ENCODE results near the gene IMMP2L. TPM values are rescaled to one million over a fixed set of nuclear protein-coding genes. Genes with fewer than 3 reads are reported as not detected.

The IMMP2L gene
- total RNA-seq, 1 donor from 2014 or later = 29.7 TPM

- no peaks in the 10 kb centered on the region for H3K27me3 Mint-ChIP-seq
- peaks cover 1% of the 10 kb centered on the region for H3K36me3 Mint-ChIP-seq (ENCODE audit: insufficient read depth)
- H3K27ac Mint-ChIP-seq = no peak overlapping the region
- DNase-seq (ENCODE audit: low spot score, unreplicated experiment) = no peak
- no peaks in the 10 kb centered on the region for H3K4me1 Mint-ChIP-seq (ENCODE audit: low read depth)
- no peaks in the 10 kb centered on the region for H3K9me3 Mint-ChIP-seq (ENCODE audit: low read depth)
- no peak overlapping the region for H3K4me3 Mint-ChIP-seq (ENCODE audit: low read depth)
- TF ChIP-seq CTCF (IDR thresholded peaks at IDR 0.05; ENCODE audit: unreplicated experiment) = no peak
These were observed 707.6 kb downstream of the IMMP2L start for GRCh38 chr7:110854651-110855050.

GRCh38 chr7:110854166-110854565, 708.1 kb downstream of the IMMP2L start:
- H3K36me3 Mint-ChIP-seq (ENCODE audit: insufficient read depth) = peaks cover 1% of the 10 kb centered on the region

GRCh38 chr7:110853263-110853662, 709.0 kb downstream of the IMMP2L start:
- H3K27me3 Mint-ChIP-seq = no peaks in the 10 kb centered on the region
- H3K4me3 Mint-ChIP-seq (ENCODE audit: low read depth) = no peak overlapping the region
- H3K4me1 Mint-ChIP-seq (ENCODE audit: low read depth) = no peaks in the 10 kb centered on the region
- no peak for DNase-seq (ENCODE audit: low spot score, unreplicated experiment)
- TF ChIP-seq CTCF (IDR thresholded peaks at IDR 0.05; ENCODE audit: unreplicated experiment) = no peak
- H3K36me3 Mint-ChIP-seq (ENCODE audit: insufficient read depth) = peaks cover 3% of the 10 kb centered on the region
- peaks cover 8% of the 10 kb centered on the region for H3K9me3 Mint-ChIP-seq (ENCODE audit: low read depth)
- H3K27ac Mint-ChIP-seq = no peak overlapping the region

More at GRCh38 chr7:110854166-110854565, 708.1 kb downstream of the IMMP2L start:
- Mint-ChIP-seq H3K27ac (no peak overlapping the region), H3K9me3 (ENCODE audit: low read depth) (peaks cover under 1% of the 10 kb centered on the region), H3K27me3 (no peaks in the 10 kb centered on the region), H3K4me1 (ENCODE audit: low read depth) (no peaks in the 10 kb centered on the region), H3K4me3 (ENCODE audit: low read depth) (no peak overlapping the region)
- DNase-seq (ENCODE audit: low spot score, unreplicated experiment) = no peak
- no peak for TF ChIP-seq CTCF (IDR thresholded peaks at IDR 0.05; ENCODE audit: unreplicated experiment)

- Mint-ChIP-seq H3K27me3 (no peaks in the 10 kb centered on the region), H3K4me1 (ENCODE audit: low read depth) (no peaks in the 10 kb centered on the region), H3K36me3 (ENCODE audit: insufficient read depth) (peaks cover 3% of the 10 kb centered on the region), H3K4me3 (ENCODE audit: low read depth) (no peak overlapping the region), H3K27ac (no peak overlapping the region), H3K9me3 (ENCODE audit: low read depth) (peaks cover 8% of the 10 kb centered on the region)
- DNase-seq (ENCODE audit: low spot score, unreplicated experiment) = no peak
- no peak for TF ChIP-seq CTCF (IDR thresholded peaks at IDR 0.05; ENCODE audit: unreplicated experiment)
These were observed 709.9 kb downstream of the IMMP2L start for GRCh38 chr7:110852156-110852940.

GRCh38 chr7:110850224-110850623, 712.1 kb downstream of the IMMP2L start:
- no peak overlapping the region for H3K4me3 Mint-ChIP-seq (ENCODE audit: low read depth)
- no peak overlapping the region for H3K27ac Mint-ChIP-seq
- no peaks in the 10 kb centered on the region for H3K27me3 Mint-ChIP-seq
- DNase-seq (ENCODE audit: low spot score, unreplicated experiment) = no peak
- peaks cover 8% of the 10 kb centered on the region for H3K9me3 Mint-ChIP-seq (ENCODE audit: low read depth)
- TF ChIP-seq CTCF (IDR thresholded peaks at IDR 0.05; ENCODE audit: unreplicated experiment) = no peak
- H3K4me1 Mint-ChIP-seq (ENCODE audit: low read depth) = no peaks in the 10 kb centered on the region
- peaks cover 3% of the 10 kb centered on the region for H3K36me3 Mint-ChIP-seq (ENCODE audit: insufficient read depth)

Data from progenitor cell of endocrine pancreas (in vitro differentiated cells).